Activated CD4-positive, alpha-beta T cell treated with anti-CD3 and anti-CD28 coated beads, Interleukin-2, amount 50 U/mL, for 16 hours (primary cell): ENCODE data around the gene IFTAP.
"Not testable (repeated sequence)": the region's sequence is repeated elsewhere in the genome, so short reads cannot be mapped to it uniquely, and the experiment has no call there.

Experiments used
- DNase-seq: peaks from one replicate; pipeline ENCODE4 v3.0.0-alpha.2; 2020

Gene IFTAP

GRCh38 chr11:36594316-36594989 is at the start of gene IFTAP:
Gene IFTAP, plus strand, starts transcription at chr11:36594502. Its CDS starts 15,602 bp downstream, at chr11:36610104.
- peak; percentile 53 for DNase-seq

DNA sequence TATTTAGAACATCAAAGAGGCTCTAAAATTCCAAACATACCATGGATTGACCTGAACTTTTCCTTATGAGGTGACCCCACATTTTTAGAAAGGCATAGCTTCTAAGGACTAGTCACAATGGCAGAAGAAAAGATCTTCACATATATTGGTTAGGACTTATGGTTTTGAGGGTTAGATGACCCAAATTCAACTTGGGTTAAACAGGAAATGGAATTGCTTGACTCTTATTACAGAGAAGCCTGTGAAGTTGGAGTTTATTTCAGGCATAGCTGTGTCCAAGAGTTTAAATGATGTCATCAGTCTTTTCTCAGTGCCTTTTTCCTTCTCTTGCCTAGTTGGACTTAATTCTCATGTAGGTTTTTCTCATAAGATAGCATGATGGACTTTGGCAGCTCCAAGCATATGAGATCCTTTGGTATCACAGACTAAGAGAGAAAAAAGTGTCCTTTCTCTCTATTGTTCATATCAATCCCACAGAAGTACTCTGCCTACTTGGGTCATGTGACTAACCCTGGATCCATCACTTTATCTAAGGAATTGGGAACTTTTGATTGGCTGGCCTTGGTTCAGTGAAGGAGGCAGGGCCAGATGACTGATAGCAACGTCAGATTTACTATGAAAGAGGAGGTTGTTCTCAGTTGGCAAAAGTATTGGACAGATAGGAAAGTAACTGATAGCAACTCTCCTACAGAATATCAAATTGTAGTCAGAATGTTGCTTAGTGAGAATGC is 43.8 kb upstream of the IFTAP start:
- no peak for DNase-seq

GRCh38 chr11:36557390-36557789 is 36.9 kb upstream of the IFTAP start:
- DNase-seq = not testable (repeated sequence)

- DNase-seq = no peak
These were observed 36.3 kb upstream of the IFTAP start for GRCh38 chr11:36557991-36558390.

DNA sequence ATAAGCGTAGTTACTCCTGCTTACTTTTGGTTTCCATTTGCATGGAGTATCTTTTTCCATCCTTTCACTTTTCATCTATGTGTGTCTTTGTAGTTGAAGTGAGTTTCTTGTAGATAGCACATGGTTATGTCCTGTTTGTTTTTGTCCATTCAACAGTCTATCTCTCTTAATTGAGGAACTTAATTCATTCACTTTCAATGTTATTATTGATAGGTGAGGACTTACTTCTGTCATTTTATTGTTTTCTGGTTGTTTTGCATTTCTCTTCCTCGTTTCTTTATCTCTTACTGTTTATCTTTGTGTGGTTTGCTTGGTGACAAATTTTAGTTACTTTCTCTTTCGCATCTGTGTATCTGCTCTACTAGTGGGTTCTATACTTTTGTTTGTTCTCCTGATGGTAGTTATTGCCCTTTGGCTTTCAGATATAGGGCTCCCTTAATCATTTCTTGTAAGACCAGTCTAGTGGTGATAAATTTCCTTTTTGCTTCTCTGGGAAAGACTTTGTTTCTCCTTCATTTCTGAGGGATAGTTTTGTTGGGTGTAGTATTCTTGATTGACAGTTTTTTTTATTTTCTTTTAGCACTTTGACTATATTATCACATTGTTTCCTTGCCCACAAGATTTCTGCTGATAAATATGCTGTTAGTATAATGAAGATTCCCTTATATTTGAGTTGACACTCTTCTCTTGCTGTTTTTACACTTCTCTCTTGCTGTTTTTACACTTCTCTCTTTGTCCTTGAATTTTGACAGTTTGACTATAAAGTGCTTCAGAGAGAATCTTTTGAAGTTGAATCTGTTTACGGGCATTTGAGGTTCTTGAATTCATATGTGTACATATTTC is 35.5 kb upstream of the IFTAP start:
- peak; percentile 37 for DNase-seq

DNA sequence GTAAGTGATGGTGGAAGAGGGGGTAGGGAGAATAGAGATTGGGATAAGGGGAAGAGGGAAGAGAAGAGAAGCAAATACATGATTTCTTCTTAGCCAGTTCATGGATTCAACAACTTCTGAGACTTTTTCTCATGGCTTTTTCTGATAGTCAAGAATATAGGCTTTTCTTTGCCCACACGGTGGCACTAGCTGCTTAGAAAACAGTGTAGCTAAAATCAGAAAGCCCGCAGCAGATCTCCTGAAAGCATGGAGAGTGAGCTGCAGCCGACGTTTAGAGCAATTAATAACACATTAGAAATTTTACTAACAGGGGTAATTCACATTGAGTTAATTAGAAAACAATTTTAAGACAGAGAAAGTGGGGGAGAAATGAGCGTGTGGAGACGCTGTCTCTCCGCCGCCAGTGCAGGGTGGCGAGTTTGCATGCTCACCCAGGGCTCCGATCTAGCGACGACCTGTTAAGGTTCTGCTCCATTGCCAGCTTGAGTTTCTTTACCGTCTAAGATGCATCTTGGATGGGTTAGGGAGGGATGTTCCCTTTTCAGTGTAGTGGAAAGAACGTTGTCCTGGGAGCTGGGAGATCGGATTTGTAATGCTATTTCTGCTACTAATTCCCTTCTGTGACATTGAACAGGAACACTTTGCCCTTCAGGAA is 29.8 kb upstream of the IFTAP start:
- peak; percentile 53 for DNase-seq

GRCh38 chr11:36565031-36565610 is 29.2 kb upstream of the IFTAP start:
- no peak for DNase-seq

DNA sequence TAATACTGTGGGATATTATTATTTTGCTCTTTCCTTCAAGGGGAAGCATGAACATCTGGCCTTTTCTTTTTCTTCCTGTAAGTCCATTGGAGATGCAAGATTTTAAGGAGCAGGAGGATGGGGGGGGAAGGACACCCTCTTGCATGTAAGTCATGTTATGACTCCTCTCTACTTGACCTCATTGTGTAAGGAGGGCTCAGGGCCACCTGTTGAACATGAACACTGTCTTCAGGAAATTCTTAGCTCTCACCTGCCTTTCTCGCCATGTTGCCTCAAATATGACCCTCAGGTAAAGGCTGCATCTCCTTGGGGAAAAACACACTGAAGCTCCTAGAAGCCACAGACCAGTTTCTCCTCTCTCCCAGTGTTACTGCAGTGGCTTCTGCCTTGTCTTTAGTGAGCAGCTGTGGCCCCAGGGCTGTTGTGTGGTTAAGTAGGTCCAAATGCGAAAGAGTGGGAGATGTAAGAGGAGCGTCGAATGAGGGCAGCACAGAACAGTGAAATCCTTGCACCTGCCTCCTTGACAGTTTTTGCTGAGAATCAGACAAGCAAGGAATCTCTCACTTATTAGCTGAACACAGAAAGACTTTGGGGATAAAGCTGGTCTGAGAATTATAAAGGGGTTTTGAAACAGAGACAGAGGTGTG is 27.8 kb upstream of the IFTAP start:
- DNase-seq = no peak

GRCh38 chr11:36567694-36568093 is 26.6 kb upstream of the IFTAP start, which contains the start of gene RAG1:
Gene RAG1, plus strand, starts transcription at chr11:36568007. Its CDS starts 5,298 bp downstream, at chr11:36573305.
- no peak for DNase-seq

DNA sequence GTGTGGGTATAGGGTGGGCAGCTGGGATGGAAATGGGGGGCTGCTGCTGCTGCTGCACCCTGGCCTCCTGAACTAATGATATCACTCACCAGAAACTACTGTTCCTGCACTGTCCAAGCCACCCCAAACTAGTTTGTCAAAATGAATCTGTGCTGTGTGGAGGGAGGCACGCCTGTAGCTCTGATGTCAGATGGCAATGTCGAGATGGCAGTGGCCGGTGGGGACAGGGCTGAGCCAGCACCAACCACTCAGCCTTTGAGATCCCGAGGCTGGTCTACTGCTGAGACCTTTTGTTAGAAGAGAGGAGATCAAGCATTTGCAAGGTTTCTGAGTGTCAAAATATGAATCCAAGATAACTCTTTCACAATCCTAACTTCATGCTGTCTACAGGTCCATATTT is 25.2 kb upstream of the IFTAP start:
- no peak for DNase-seq

- no peak for DNase-seq
These were observed 19.8 kb upstream of the IFTAP start for GRCh38 chr11:36574486-36574885.

- no peak for DNase-seq
These were observed 16.9 kb upstream of the IFTAP start for GRCh38 chr11:36577373-36577772.

- DNase-seq = no peak
These were observed 16.4 kb upstream of the IFTAP start for GRCh38 chr11:36577859-36578258.

DNA sequence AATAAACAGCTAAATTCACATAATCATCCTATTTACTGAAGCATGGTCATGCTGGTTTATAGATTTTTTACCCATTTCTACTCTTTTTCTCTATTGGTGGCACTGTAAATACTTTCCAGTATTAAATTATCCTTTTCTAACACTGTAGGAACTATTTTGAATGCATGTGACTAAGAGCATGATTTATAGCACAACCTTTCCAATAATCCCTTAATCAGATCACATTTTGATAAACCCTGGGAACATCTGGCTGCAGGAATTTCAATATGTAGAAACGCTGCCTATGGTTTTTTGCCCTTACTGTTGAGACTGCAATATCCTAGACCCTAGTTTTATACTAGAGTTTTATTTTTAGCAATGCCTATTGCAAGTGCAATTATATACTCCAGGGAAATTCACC is 15.8 kb upstream of the IFTAP start:
- DNase-seq = no peak

DNA sequence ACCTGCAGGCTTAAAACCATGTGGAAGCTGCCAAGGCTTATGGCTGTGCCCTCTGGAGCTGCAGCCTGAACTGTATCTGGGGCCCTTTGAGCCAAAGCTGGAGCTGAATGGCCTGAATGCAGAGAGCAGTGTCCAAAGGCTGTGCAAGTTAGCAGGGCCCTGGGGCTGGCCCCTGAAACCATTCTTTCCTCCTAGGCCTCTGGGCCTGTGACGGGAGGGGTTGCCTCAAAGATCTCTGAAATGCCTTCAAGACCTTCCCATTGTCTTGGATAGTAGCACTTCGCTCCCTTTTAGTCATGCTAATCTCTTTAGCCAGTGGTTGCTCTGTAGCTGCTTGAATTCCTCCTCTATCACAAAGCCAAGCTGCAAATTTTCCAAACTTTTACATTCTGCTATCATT is 12.8 kb upstream of the IFTAP start:
- DNase-seq = no peak

DNA sequence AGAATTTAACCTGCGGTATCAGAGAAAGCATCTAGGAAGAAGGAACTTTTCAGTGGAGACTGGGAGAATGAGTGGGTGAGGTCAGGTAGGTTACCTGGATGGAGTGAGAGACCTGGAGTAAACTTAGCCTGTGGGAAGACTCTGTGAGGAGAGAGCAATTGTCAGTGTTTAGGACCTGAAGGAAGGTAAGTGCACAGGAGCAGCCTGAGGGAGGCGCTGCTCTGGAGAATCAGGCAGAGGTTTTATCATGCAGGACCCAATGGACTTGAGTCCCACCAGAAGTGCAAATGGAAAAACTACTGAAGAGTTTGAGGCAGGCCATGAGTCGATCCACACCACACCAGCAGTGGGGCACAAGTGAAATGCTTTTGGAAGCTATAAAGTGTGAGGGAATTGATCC is 10.6 kb upstream of the IFTAP start:
- no peak for DNase-seq

- DNase-seq = no peak
These were observed 7.8 kb upstream of the IFTAP start for GRCh38 chr11:36586543-36586942.

GRCh38 chr11:36588099-36588498 is 6.2 kb upstream of the IFTAP start:
- no peak for DNase-seq

- no peak for DNase-seq
These were observed 3.8 kb upstream of the IFTAP start for GRCh38 chr11:36590513-36590912.

- no peak for DNase-seq
These were observed 2.9 kb upstream of the IFTAP start for GRCh38 chr11:36591433-36591832.

DNA sequence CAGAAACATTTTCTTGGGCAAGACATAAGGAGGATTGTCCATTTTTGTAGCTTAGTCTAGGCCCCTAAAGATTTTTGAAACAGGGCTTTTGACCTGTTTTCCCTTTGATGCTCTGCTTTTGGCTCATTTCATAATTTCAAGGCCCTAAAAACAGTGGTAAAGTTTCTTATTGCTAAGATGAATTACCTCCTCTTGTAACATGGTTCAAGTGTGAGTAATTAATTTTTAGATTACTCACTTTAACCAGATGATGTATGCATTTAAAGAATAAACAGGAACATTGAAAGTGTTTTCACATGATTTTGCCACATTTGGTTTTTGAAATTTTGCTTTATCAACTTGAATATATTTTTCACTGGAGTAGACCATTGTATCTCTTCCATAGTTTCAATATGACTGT is 2.6 kb downstream of the IFTAP start:
- peak; percentile 14 for DNase-seq

GRCh38 chr11:36598051-36598450 is 3.7 kb downstream of the IFTAP start, which contains the start of gene RAG2:
Gene RAG2, minus strand, starts transcription at chr11:36598236. Its CDS starts 4,068 bp downstream, at chr11:36594168.
- no peak for DNase-seq
